Fibroblast of villous mesenchyme (primary cell): Measurements from ENCODE around the gene FOXS1. TPM values are rescaled to one million over a fixed set of nuclear protein-coding genes. Genes with fewer than 3 reads are reported as not detected.
A peak's percentile ranks its signal among the peaks of the same experiment; 100 is the strongest.

Source experiments
- DNase-seq: peaks from one replicate; pipeline ENCODE4 v3.0.0-alpha.2; 2010; ENCODE audit warnings: low read depth
- H3K4me3 ChIP-seq: 2 replicates; pipeline ENCODE4 v1.5.1; 2011; ENCODE audit warnings: low read depth, mild to moderate bottlenecking, low read length
- total RNA-seq: library from RNA; depleted of rRNA; stranded (reverse); fragments of >200 nt; gene quantifications from 2 replicates; pipeline ENCODE4 v1.2.3, GENCODE V29; 2012
- TF ChIP-seq, protein P1 (sequence below): IDR thresholded peaks from 2 replicates; pipeline ENCODE4 v1.5.1; 2012; ENCODE audit warnings: low read depth, mild to moderate bottlenecking, low read length; ENCODE audit not compliant: insufficient read depth

The FOXS1 gene
- total RNA-seq, 1 donor, result 1.7 TPM

DNA sequence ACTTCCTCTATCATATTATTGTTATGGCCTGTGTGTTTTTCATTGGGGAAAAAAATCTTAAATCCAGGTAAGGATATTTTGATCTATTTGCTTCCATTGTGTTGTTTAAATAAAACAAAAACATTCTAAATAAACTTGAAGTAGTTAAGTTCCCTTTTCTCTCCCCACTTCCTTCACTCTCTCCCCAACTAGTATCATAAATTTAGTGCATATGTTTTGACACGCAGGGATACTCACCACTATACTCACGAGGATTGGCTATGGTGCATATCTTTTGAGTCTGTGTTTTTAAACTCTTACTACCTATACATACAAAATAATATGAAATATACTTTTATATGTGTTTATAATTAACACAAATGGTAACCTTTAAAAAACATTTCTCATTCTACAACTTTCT lies 30.3 kb upstream of the FOXS1 start:
- no peak for DNase-seq
- H3K4me3 ChIP-seq, result no peak overlapping the region
- TF ChIP-seq, protein P1, sequence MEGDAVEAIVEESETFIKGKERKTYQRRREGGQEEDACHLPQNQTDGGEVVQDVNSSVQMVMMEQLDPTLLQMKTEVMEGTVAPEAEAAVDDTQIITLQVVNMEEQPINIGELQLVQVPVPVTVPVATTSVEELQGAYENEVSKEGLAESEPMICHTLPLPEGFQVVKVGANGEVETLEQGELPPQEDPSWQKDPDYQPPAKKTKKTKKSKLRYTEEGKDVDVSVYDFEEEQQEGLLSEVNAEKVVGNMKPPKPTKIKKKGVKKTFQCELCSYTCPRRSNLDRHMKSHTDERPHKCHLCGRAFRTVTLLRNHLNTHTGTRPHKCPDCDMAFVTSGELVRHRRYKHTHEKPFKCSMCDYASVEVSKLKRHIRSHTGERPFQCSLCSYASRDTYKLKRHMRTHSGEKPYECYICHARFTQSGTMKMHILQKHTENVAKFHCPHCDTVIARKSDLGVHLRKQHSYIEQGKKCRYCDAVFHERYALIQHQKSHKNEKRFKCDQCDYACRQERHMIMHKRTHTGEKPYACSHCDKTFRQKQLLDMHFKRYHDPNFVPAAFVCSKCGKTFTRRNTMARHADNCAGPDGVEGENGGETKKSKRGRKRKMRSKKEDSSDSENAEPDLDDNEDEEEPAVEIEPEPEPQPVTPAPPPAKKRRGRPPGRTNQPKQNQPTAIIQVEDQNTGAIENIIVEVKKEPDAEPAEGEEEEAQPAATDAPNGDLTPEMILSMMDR, result no peak

DNA sequence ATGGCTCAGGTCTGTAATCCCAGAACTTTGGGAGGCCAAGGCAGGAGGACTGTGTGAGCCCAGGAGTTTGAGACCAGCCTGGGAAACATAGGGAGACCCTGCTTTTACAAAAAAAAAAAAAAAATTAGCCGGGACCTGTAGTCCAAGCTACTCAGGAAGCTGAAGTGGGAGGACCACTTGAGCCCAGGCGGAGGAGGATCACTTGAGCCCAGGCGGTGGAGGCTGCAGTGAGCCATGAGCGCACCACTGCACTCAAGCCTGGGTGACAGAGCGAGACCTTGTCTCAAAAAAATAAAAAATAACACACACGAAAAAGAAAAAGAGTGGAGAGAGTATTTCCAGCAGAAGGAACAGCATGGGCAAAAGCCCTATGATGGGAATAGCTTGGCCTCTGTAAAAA lies 27.0 kb upstream of the FOXS1 start:
- TF ChIP-seq, protein P1, result no peak
- no peak for DNase-seq
- no peak overlapping the region for H3K4me3 ChIP-seq

DNA sequence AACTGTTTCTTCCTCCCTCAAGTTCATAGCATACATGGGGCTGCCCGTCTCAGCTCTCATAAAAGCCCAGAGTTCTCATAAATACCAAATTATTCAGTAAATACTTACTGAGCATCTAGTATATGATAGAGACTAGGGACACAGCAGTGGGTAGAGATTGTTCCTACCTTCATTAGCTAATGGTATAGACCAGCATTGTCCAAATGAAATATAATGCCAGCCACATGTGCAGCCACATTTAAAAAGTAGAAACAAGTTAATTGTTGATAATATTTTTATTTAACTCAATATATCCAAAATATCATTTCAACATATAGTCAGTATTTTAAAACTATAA lies 26.2 kb upstream of the FOXS1 start:
- TF ChIP-seq, protein P1, result no peak
- no peak overlapping the region for H3K4me3 ChIP-seq
- no peak for DNase-seq

DNA sequence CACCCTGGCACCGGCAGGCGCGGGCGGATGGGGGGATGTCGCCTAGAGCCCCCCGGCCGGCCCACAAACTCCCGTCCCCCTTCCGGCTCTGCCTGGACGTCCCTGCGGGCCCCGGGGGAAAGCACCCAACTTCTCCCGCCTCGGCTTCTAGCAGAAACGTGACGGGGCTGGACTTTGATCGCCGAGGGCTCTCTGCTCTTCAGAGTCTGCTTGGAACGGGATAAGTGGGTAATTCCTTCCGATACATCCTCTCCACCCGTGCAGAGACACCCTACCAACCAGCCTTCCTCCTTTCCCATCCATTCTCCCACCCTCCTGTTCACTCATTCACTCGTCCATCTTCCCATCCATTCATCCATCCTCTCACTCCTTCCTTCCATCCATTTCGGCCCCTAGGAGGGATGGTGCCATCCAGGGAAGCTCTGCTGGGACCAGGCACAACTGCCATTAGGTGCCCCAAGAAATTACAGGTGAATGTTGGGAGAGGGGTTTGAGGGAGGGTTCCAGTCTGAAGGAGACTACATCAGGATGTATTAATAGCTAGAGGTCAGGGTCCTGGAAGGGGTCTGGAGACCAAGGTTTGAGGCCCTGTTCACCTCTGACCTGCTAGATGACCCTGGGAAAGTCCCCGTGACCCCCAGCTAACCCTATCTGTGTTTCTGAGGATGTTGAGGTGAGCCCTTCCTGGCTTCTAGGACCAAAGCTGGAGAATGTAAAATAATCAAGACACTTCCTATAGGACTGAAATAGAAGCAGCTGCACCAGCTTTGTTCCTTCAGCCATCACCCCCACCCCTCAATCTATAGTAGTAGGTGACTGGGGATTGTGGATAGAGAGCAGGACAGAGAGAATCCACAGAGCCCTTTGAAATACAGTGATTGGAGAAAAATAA lies 25.6 kb upstream of the FOXS1 start:
- no peak for DNase-seq
- TF ChIP-seq, protein P1, result no peak
- peak overlapping the region; percentile 44 for H3K4me3 ChIP-seq

DNA sequence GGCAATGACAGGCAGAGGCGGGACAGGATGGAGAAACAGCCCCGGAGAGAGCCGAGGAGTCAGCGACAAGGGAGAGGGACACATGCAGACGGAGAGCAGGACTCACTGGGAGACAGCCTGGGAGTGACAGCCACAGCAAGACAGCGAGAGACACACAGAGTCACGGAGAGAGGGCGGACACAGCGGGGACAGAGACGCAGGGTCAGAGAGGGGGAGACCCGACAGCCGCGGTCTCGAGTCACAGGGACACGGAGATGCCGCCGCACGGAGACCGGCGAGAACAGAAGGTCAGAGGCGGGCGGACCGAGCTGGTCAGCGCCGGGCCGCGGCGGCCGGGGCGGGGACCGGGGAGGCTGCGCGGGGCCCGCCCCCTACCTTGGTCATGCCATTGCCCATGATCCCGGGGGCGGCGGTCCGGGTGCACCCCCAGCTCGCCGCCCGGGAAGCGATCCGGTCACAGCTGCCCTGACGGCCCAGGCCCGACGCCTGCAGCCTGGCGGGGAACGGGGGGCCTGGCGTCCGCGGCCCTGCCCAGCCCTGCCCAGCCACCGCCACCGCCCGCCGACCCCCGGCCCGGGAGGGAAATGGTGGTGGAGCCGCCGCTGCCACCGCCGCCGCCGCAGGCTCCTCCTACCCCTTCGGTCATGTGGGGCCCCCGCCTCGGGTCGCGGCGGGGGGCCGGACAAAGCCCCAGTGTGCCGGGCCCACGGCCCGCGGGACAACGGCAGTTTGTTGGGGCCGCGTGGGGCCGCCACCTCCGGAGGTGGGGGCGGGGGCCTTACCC lies 24.7 kb upstream of the FOXS1 start, which contains the start of the genes DUSP15 and TTLL9:
Gene DUSP15, minus strand, starts transcription at position 586 of the 784 bp plus-strand sequence. Its CDS starts 190 bp downstream, at position 396.
Gene TTLL9, plus strand, starts transcription at position 693 of the 784 bp plus-strand sequence. CDS start 493 bp downstream, outside the sequence.
- DNase-seq, result no peak
- TF ChIP-seq, protein P1, result no peak
- peak within 1 kb of the TSS; percentile 44 for H3K4me3 ChIP-seq

DNA sequence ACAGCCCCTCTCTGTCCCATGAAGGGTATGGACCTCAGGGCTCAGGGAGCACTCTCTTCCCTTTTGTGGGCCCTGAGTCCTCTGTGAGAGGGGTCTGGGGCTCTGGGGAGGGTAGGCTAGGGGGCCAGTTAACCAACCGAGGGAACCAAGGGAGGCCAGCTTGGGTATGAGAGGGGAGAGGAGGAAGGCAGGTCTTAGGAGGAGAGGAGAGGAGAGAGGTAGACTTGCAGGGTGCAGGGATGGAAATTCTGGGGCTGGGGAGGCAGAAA lies 24.2 kb upstream of the FOXS1 start:
- H3K4me3 ChIP-seq, result peak overlapping the region; percentile 44
- no peak for DNase-seq
- TF ChIP-seq, protein P1, result no peak
